Activated T-cell treated with anti-CD3 and anti-CD28 coated beads, Interleukin-2, amount 50 U/mL, for 48 hours (primary cell): Measurements from ENCODE around the gene AVPR2.

ENCODE experiments used
- DNase-seq, 2 experiments: peaks; one replicate each; pipeline ENCODE4 v3.0.0-alpha.2; 2020

Gene AVPR2

GRCh38 chrX:153917869-153918268, 13.4 kb downstream of the AVPR2 start:
- no peak for DNase-seq

- no peak for DNase-seq
Measured at GRCh38 chrX:153919281-153919680, 14.8 kb downstream of the AVPR2 start.

- no peak for DNase-seq
Measured at GRCh38 chrX:153920546-153920945, 16.1 kb downstream of the AVPR2 start.

- DNase-seq: no peak
Measured at GRCh38 chrX:153921070-153921469, 16.6 kb downstream of the AVPR2 start.

- no peak for DNase-seq
Measured at GRCh38 chrX:153921511-153922446, 17.3 kb downstream of the AVPR2 start.

GRCh38 chrX:153922932-153923857, 18.7 kb downstream of the AVPR2 start:
- peak; percentile 36 to 41 for DNase-seq

GRCh38 chrX:153924149-153924861, 19.8 kb downstream of the AVPR2 start:
- DNase-seq: peak; percentile 51 to 52

- no peak for DNase-seq
Measured at GRCh38 chrX:153925387-153925738, 20.9 kb downstream of the AVPR2 start.

- peak; percentile 66 to 76 for DNase-seq
Measured at GRCh38 chrX:153925739-153926551, 21.5 kb downstream of the AVPR2 start, which contains the start of gene ARHGAP4. TSS of gene ARHGAP4 (minus strand) at chrX:153926264. CDS start at chrX:153926202, 62 bp downstream.

- peak; percentile 69 to 75 for DNase-seq
Measured at GRCh38 chrX:153926552-153926857, 22.0 kb downstream of the AVPR2 start.

GRCh38 chrX:153926858-153927671, 22.6 kb downstream of the AVPR2 start:
- peak; percentile 65 to 80 for DNase-seq

- DNase-seq: no peak
Measured at GRCh38 chrX:153927672-153927921, 23.1 kb downstream of the AVPR2 start.

- peak; percentile 94 to 96 for DNase-seq
Measured at GRCh38 chrX:153927922-153928760, 23.7 kb downstream of the AVPR2 start.

GRCh38 chrX:153928846-153929245, 24.4 kb downstream of the AVPR2 start:
- no peak for DNase-seq

- DNase-seq: no peak
Measured at GRCh38 chrX:153929576-153929975, 25.1 kb downstream of the AVPR2 start.

- no peak for DNase-seq
Measured at GRCh38 chrX:153930011-153930910, 25.8 kb downstream of the AVPR2 start.

- no peak for DNase-seq
Measured at GRCh38 chrX:153931151-153931550, 26.7 kb downstream of the AVPR2 start.

- no peak for DNase-seq
Measured at GRCh38 chrX:153931748-153932147, 27.3 kb downstream of the AVPR2 start.

GRCh38 chrX:153932220-153932915, 27.9 kb downstream of the AVPR2 start:
- DNase-seq: no peak
